Muscle of leg (tissue), 11 donors: ENCODE data around the gene PNMA8A. TPM values are rescaled to one million over a fixed set of nuclear protein-coding genes. Genes with fewer than 3 reads are reported as not detected.
"Not testable (repeated sequence)": the region's sequence is repeated elsewhere in the genome, so short reads cannot be mapped to it uniquely, and the experiment has no call there.

Source experiments
- DNase-seq: peaks from one replicate; pipeline ENCODE4 v3.0.0; 2013
- H3K27ac ChIP-seq: one replicate; pipeline ENCODE4 v1.5.1; 2013; ENCODE audit warnings: mild to moderate bottlenecking, low read length, control low read depth
- H3K27me3 ChIP-seq: one replicate; pipeline ENCODE4 v1.6.1; 2013; ENCODE audit warnings: low read length; ENCODE audit not compliant: control insufficient read depth, insufficient read depth
- H3K36me3 ChIP-seq: one replicate; pipeline ENCODE4 v1.6.1; 2013; ENCODE audit warnings: low read length; ENCODE audit not compliant: control insufficient read depth, insufficient read depth
- H3K4me1 ChIP-seq: one replicate; pipeline ENCODE4 v1.6.1; 2013; ENCODE audit warnings: low read length; ENCODE audit not compliant: control insufficient read depth, insufficient read depth
- H3K4me3 ChIP-seq: one replicate; pipeline ENCODE4 v1.5.1; 2013; ENCODE audit warnings: low read length, control low read depth
- H3K9me3 ChIP-seq: replicated peaks from 2 replicates; pipeline ENCODE4 v1.6.1; 2013; ENCODE audit warnings: low read depth, low read length; ENCODE audit not compliant: control insufficient read depth
- WGBS: methylation state at CpG from one replicate; pipeline ENCODE4 v1.1.5; 2013; ENCODE audit warnings: missing lambda C conversion rate; ENCODE audit not compliant: insufficient coverage; 5-methylcytosine and 5-hydroxymethylcytosine counted together
- polyA plus RNA-seq, 8 donors: library from polyadenylated mRNA; unstranded; fragments of 120-200 nt; gene quantifications; one replicate each; pipeline versions ENCODE4 v1.2.1 to v1.2.3, GENCODE V29; 2013; ENCODE audit warnings: inconsistent platforms in 1 of 8, low replicate concordance in 1 of 8; ENCODE audit not compliant: insufficient read length in 8 of 8, insufficient read depth in 1 of 8
- total RNA-seq: library from RNA; stranded (reverse); fragments of 120-200 nt; gene quantifications from one replicate; pipeline ENCODE4 v1.2.4, GENCODE V29; 2013

PNMA8A gene
- total and polyA plus RNA-seq, 9 donors, result 34.2 to 63.9 (median 54.1) TPM

DNA sequence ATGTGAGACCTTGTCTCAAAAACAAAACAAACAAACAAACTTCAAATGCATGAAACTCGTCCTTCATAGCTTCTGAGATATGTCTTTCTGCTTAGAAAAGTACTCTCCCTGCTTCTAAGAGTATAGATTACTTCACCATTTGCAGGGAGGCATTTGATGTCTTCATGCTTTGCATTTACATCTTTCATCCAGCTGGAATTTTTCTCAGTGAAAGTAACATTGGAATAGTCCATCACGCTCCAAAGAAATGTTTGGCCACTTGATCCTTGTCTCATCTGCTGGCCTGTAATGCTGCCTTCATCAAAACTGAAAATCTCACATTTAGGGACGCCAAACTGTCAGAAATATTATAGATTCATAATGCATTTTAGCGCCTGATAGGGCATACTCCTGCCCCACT is 19.2 kb downstream of the PNMA8A start:
- no peaks in the 10 kb centered on the region for H3K36me3 ChIP-seq
- peak; percentile 73 for DNase-seq
- H3K27me3 ChIP-seq, result no peaks in the 10 kb centered on the region
- 11% methylated on average over 3 of the region's 4 CpGs for WGBS
- H3K4me1 ChIP-seq, result peaks cover 27% of the 10 kb centered on the region
- H3K9me3 ChIP-seq, result peaks cover 2% of the 10 kb centered on the region
- H3K27ac ChIP-seq, result peak overlapping the region; percentile 89
- H3K4me3 ChIP-seq, result no peak overlapping the region

DNA sequence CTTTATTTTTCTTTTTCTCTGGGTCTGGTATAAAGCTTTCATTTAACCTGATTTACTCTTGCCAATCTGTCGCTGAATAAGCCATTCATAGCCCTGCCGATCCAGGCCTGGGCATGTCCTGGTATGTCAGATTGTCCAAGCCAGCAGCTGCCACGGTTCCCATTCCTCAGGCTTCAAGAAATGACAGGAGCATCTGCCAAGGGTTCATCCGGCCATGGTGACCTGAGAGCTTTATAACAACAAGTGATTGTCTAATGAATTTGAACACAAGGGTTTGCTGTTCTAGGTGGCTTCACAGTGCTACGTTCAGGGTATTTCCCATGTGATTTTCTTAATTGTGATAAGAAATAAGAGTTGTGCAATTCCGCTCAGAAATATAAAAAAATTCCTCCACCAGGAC is 20.0 kb downstream of the PNMA8A start:
- Histone ChIP-seq H3K4me1 (peaks cover 27% of the 10 kb centered on the region), H3K27ac (peak overlapping the region; percentile 89), H3K9me3 (peaks cover 2% of the 10 kb centered on the region), H3K27me3 (no peaks in the 10 kb centered on the region), H3K36me3 (no peaks in the 10 kb centered on the region), H3K4me3 (no peak overlapping the region)
- DNase-seq, result peak; percentile 91
- WGBS, result 73% methylated on average over 2 of the region's 6 CpGs

DNA sequence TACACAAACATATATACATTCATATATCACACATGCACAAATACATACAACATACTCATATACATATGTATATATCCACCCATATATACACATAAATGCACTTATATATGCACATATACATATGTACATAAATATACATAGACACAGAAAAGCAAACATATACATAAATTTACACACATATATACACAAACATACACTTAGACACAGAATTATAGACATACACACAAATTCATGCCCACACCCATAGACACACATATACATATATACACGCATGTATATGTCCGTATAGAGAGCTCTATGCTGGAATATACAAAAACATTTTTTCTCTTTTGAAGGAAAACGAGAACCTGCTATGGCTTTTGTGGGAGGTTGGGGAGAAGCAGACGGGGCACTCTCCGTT is 20.6 kb downstream of the PNMA8A start:
- peaks cover 2% of the 10 kb centered on the region for H3K9me3 ChIP-seq
- DNase-seq, result no peak
- H3K27ac ChIP-seq, result peak overlapping the region; percentile 89

DNA sequence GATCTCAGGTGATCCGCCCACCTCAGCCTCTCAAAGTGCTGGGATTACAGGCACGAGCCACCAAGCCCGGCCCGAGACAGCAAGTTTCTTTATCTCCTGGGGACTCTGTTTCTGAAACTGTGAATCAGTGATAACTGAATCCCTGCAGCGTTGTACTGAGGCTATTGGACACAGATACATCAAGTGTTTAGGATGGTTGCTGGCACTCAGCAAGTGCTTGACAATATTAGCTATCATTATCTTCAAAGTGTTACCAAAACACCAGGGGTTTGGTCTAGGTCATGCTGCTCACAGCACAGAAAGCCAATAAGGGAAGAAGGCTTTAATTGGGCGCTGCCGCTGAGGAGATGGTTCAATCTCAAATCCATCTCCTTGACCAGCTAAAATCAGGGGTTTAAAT is 22.1 kb downstream of the PNMA8A start:
- H3K36me3 ChIP-seq, result no peaks in the 10 kb centered on the region
- peaks cover 27% of the 10 kb centered on the region for H3K4me1 ChIP-seq
- 80% methylated on average over 5 of the region's 7 CpGs for WGBS
- H3K4me3 ChIP-seq, result no peak overlapping the region
- DNase-seq, result no peak
- H3K27me3 ChIP-seq, result no peaks in the 10 kb centered on the region
- H3K9me3 ChIP-seq, result peaks cover 2% of the 10 kb centered on the region
- H3K27ac ChIP-seq, result no peak overlapping the region

More for the DNA sequence above, 20.6 kb downstream of the PNMA8A start:
- Histone ChIP-seq H3K36me3 (no peaks in the 10 kb centered on the region), H3K4me1 (peaks cover 30% of the 10 kb centered on the region), H3K27me3 (no peaks in the 10 kb centered on the region), H3K4me3 (no peak overlapping the region)
- no CpG with 5 or more reads among the region's 5 CpGs for WGBS

DNA sequence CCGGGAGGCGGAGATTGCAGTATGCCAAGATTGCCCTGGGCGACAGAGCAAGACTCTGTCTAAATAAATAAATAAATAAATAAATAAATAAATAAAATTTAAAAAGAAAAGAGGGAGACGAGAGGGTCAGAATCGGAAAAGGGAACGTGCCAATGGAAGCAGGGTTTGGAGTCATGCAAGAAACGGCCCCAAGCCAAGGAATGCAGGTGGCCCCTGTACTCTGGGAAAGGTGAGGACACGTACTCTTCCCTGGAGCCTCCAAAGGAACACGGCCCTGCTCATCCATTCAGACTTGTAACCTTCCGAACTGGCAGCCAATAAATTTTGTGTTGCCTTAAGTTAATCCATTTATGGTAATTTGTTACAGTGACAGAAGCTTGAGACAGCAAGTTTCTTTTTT is 22.8 kb downstream of the PNMA8A start:
- H3K36me3 ChIP-seq, result no peaks in the 10 kb centered on the region
- H3K4me1 ChIP-seq, result peaks cover 25% of the 10 kb centered on the region
- no peak overlapping the region for H3K4me3 ChIP-seq
- peaks cover 2% of the 10 kb centered on the region for H3K9me3 ChIP-seq
- DNase-seq, result no peak
- 89% methylated on average over 5 of the region's 10 CpGs for WGBS
- no peak overlapping the region for H3K27ac ChIP-seq
- no peaks in the 10 kb centered on the region for H3K27me3 ChIP-seq

DNA sequence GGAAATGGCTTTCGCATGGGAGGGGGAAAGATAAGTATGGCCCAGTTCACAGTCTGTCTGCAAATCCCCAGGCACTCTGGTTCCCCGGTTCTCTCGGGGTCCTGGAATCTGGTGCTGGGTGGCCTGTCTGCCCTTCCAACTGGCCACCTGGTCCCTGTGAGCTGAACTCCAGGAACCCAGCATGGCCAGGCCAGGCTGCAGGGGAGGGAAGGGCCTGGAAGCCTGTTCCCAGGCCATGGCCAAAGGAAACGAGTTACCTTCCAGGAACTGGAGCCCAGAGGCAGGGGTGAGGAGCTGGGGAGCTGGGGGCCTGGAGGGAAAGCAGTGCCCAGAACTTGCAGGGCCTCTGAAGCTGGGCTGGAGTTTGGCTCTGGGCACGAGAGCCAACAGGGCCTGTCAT is 23.5 kb downstream of the PNMA8A start:
- 21% methylated on average over 2 of the region's 5 CpGs for WGBS
- no peak overlapping the region for H3K4me3 ChIP-seq
- no peaks in the 10 kb centered on the region for H3K36me3 ChIP-seq
- DNase-seq, result peak; percentile 49
- H3K27ac ChIP-seq, result peak overlapping the region; percentile 53
- peaks cover 28% of the 10 kb centered on the region for H3K4me1 ChIP-seq
- no peaks in the 10 kb centered on the region for H3K27me3 ChIP-seq
- H3K9me3 ChIP-seq, result peaks cover 2% of the 10 kb centered on the region

DNA sequence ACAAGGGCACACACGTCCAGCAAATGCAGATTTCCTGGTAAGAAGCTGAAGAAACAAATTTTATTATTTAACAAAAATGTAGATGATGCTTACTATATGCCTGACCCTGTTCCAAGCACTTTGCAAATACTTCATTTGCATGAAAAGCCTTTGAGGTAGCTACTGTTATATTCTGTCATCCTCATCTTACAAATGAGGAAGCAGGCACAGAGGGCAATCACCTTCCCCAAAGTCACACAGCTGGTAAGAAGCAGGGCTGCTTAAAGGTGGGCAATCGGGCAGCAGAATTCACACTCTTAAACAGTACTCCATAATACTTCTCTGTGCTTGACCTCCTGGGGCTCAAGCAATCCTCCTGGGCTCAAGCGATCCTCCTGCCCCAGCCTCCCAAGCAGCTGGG is 24.4 kb downstream of the PNMA8A start:
- Histone ChIP-seq H3K9me3 (peaks cover 2% of the 10 kb centered on the region), H3K4me3 (no peak overlapping the region), H3K27me3 (no peaks in the 10 kb centered on the region), H3K27ac (no peak overlapping the region), H3K36me3 (no peaks in the 10 kb centered on the region), H3K4me1 (peaks cover 29% of the 10 kb centered on the region)
- no peak for DNase-seq
- WGBS, result no CpG with 5 or more reads among the region's 3 CpGs

DNA sequence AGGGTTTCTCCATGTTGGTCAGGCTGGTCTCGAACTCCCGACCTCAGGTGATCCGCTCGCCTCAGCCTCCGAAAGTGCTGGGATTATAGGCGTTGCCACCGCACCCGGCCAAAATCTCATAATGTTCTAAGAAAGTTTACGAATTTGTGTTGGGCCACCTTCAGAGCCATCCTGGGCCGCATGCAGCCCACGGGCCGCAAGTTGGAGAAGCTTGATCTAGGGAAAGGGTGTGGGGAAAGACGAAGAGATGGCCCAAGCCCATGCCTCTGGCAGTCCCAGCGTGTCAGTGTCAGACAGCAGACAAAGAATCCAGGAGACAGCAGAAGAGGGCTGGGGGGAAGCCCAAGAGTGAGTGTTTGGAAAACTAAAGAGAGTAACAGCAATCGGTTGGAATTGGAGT is 25.3 kb downstream of the PNMA8A start:
- H3K4me1 ChIP-seq, result peaks cover 24% of the 10 kb centered on the region
- no peaks in the 10 kb centered on the region for H3K36me3 ChIP-seq
- no peak overlapping the region for H3K27ac ChIP-seq
- WGBS, result 77% methylated on average over 15 of the region's 15 CpGs
- peaks cover 2% of the 10 kb centered on the region for H3K9me3 ChIP-seq
- H3K4me3 ChIP-seq, result no peak overlapping the region
- no peak for DNase-seq
- H3K27me3 ChIP-seq, result no peaks in the 10 kb centered on the region

DNA sequence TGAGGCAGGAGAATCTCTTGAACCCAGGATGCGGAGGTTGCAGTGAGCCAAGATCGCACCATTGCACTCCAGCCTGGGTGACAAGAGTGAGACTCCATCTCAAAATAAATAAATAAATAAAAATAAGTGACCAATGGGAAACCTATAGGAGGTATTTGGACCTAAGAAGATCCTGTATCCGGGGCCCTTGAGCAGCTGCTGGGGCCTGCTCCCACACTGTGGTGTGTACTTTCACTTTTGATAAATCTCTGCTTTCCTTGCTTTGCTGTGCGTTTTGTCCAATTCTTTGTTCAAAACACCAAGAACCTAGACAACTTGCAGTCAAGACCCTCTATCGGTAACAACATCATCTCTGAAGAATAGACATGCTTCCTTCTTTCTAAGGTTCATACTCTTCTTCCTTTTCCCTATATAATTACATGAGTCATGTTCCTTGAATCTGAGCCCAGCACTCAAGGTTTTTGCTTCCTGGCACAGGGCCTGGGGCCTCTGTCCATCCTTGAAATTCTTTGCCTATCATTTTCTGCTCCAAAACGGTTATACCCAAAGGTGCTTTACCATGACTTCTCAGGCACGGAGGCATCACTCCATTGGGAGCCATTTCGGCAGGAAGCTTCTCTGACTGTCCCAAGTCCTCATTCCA is 28.4 kb downstream of the PNMA8A start:
- H3K9me3 ChIP-seq, result no peaks in the 10 kb centered on the region
- peak; percentile 85 for DNase-seq
- no peak overlapping the region for H3K4me3 ChIP-seq
- 20% methylated on average over 4 of the region's 8 CpGs for WGBS
- H3K36me3 ChIP-seq, result no peaks in the 10 kb centered on the region
- peak overlapping the region; percentile 67 for H3K27ac ChIP-seq
- H3K4me1 ChIP-seq, result peaks cover 19% of the 10 kb centered on the region
- H3K27me3 ChIP-seq, result no peaks in the 10 kb centered on the region

DNA sequence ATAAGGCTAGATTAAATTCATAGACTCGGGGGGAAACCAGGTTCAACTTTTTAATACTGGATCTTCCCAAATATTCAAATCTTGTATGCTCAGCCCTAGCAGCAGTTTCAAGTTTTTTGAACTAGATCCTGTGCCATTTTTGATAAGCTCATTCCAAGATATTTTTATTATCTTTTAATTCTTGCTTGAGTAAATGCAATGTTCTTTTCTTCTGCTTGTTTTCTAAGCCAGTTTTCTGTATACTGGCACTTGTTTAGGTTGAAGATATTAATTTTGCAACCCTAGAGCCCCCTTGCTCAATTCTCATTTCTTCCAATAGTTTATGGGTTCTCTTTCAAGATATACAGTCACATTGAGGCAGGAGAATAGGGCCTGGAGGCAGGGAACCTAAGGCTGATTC is 29.5 kb downstream of the PNMA8A start:
- no peak for DNase-seq
- H3K4me1 ChIP-seq, result peaks cover 13% of the 10 kb centered on the region
- no peaks in the 10 kb centered on the region for H3K9me3 ChIP-seq

DNA sequence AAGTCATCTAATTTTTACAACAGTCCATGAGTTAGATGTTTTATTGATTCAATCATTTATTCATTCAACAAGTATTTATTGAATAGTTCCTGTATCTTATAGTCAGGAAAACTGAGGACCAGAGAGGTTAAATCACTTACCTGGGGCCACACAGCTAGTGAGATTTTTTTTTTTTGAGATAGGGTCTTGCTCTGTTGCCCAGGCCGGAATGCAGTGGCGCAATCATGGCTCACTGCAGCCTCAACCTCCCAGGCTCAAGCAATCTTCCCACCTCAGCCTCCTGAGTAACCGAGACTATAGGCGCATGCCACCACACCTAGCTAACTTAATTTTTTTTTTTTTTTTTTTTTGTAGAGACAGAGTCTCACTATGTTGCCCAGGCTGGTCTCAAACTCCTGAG is 35.7 kb downstream of the PNMA8A start:
- not testable (repeated sequence) for H3K4me1 ChIP-seq, H3K27me3 ChIP-seq, H3K9me3 ChIP-seq, H3K36me3 ChIP-seq, H3K27ac ChIP-seq, H3K4me3 ChIP-seq, DNase-seq
- 100% methylated on average over 2 of the region's 4 CpGs for WGBS

More for the DNA sequence above, 29.5 kb downstream of the PNMA8A start:
- peak overlapping the region; percentile 55 for H3K27ac ChIP-seq
- no CpG with 5 or more reads among the region's 1 CpG for WGBS
- no peaks in the 10 kb centered on the region for H3K27me3 ChIP-seq
- H3K4me3 ChIP-seq, result no peak overlapping the region
- no peaks in the 10 kb centered on the region for H3K36me3 ChIP-seq
